Measurements from ENCODE around the gene DOCK8.

Gene DOCK8

GRCh38 chr9:363274-363612, 148.6 kb downstream of the DOCK8 start:
- no peak for DNase-seq (ENCODE audit: low read depth in 3 of 3)

GRCh38 chr9:365436-365835, 150.8 kb downstream of the DOCK8 start:
- no peak for DNase-seq (ENCODE audit: low read depth in 3 of 3)

- no peak for DNase-seq (ENCODE audit: low read depth in 3 of 3)
Observed at GRCh38 chr9:366620-367019, 152.0 kb downstream of the DOCK8 start.

GRCh38 chr9:370086-370485, 155.4 kb downstream of the DOCK8 start:
- no peak for DNase-seq (ENCODE audit: low read depth in 3 of 3)

GRCh38 chr9:371349-371748, 156.7 kb downstream of the DOCK8 start:
- no peak for DNase-seq (ENCODE audit: low read depth in 3 of 3)

- DNase-seq (ENCODE audit: low read depth in 3 of 3): no peak
Observed at GRCh38 chr9:372128-372527, 157.5 kb downstream of the DOCK8 start.

GRCh38 chr9:373759-374206, 159.1 kb downstream of the DOCK8 start:
- no peak for DNase-seq (ENCODE audit: low read depth in 3 of 3)

- no peak for DNase-seq (ENCODE audit: low read depth in 3 of 3)
Observed at GRCh38 chr9:374736-375135, 160.1 kb downstream of the DOCK8 start.

GRCh38 chr9:376115-376514, 161.4 kb downstream of the DOCK8 start:
- no peak for DNase-seq (ENCODE audit: low read depth in 3 of 3)

- no peak for DNase-seq (ENCODE audit: low read depth in 3 of 3)
Observed at GRCh38 chr9:378263-378662, 163.6 kb downstream of the DOCK8 start.

- DNase-seq (ENCODE audit: low read depth in 3 of 3): no peak
Observed at GRCh38 chr9:382383-382782, 167.7 kb downstream of the DOCK8 start.

GRCh38 chr9:385818-386398, 171.2 kb downstream of the DOCK8 start:
- DNase-seq (ENCODE audit: low read depth in 3 of 3): no peak

GRCh38 chr9:389159-389558, 174.5 kb downstream of the DOCK8 start:
- no peak for DNase-seq (ENCODE audit: low read depth in 3 of 3)

GRCh38 chr9:389758-390157, 175.1 kb downstream of the DOCK8 start:
- DNase-seq (ENCODE audit: low read depth in 3 of 3): no peak

GRCh38 chr9:392077-392804, 177.6 kb downstream of the DOCK8 start:
- DNase-seq (ENCODE audit: low read depth in 3 of 3): no peak

- no peak for DNase-seq (ENCODE audit: low read depth in 3 of 3)
Observed at GRCh38 chr9:394347-395052, 179.8 kb downstream of the DOCK8 start.

- DNase-seq (ENCODE audit: low read depth in 3 of 3): no peak
Observed at GRCh38 chr9:396396-396795, 181.7 kb downstream of the DOCK8 start.

- DNase-seq (ENCODE audit: low read depth in 3 of 3): no peak
Observed at GRCh38 chr9:398085-398484, 183.4 kb downstream of the DOCK8 start.

- no peak for DNase-seq (ENCODE audit: low read depth in 3 of 3)
Observed at GRCh38 chr9:401223-401622, 186.6 kb downstream of the DOCK8 start.

GRCh38 chr9:404234-404633, 189.6 kb downstream of the DOCK8 start:
- no peak for DNase-seq (ENCODE audit: low read depth in 3 of 3)

GRCh38 chr9:405341-405740, 190.7 kb downstream of the DOCK8 start:
- no peak for DNase-seq (ENCODE audit: low read depth in 3 of 3)

- no peak for DNase-seq (ENCODE audit: low read depth in 3 of 3)
Observed at GRCh38 chr9:406886-407654, 192.4 kb downstream of the DOCK8 start.

All from stimulated activated CD4-positive, alpha-beta T cell treated with anti-CD3 and anti-CD28 coated beads, TNF-alpha, amount 100 ng/mL, for 48 hours (primary cell).